ENCODE results near the gene MLLT6.

MLLT6 gene

DNA sequence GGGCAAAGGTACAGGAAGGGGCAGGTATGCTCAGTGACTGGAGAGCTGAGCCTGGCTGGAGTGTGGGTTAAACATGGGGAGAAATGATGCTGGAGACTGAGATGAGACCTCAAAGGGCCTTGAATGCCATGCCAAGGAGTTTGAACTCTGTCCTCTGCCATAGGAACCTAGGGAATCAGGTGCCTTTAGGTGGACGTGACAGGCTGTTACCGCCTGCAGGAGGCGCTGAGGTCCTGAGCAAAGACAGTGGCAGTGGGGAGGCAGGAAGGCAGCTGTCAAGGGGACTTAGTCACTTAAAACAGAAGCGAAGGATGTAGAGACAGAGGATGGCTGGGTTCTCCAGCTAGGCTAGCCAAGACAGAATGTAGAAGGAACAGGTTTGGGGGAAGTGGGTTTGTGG, 56.5 kb downstream of the MLLT6 start:
- DNase-seq (ENCODE audit: low read depth in 2 of 2, low spot score in 1 of 2), result no peak

DNA sequence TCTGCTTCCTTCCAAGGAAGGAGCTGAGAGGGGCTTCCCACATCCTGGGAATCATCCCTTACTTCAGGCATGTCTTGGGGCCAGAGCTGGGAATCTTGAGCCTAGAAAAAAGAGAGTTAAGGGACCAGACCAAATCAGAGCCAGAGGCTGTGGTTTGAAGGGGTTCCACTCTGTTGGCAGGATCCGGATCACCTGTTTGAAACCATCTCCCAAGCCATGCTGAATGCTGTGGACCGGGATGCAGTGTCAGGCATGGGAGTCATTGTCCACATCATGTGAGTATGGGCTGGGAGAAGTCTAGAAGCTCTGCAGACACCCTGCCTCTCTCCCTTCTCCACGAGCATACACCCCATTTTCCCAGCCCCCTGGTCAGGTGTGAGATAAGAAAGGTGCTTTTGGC, 57.2 kb downstream of the MLLT6 start:
- DNase-seq (ENCODE audit: low read depth in 2 of 2, low spot score in 1 of 2), result no peak

DNA sequence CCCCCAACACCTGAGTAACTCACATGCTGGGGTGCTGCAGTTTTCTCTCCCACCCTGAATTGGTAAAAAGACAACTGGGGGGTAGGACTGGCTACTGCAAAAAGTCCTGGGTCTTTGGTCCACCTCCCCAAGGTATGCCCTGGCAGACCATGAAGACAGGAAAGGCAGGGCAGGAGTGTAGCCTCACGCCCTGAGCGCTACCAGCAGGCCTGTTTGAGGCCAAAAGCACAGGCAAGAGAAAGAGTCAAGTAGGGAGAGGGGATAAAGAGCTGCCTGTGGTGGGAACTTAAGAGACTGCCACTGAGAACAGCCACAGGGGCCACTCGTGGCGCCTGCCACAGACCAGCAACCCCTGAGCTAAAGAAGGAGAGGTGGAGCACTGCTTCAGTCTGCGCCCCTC, 61.3 kb downstream of the MLLT6 start:
- no peak for DNase-seq (ENCODE audit: low read depth in 2 of 2, low spot score in 1 of 2)

DNA sequence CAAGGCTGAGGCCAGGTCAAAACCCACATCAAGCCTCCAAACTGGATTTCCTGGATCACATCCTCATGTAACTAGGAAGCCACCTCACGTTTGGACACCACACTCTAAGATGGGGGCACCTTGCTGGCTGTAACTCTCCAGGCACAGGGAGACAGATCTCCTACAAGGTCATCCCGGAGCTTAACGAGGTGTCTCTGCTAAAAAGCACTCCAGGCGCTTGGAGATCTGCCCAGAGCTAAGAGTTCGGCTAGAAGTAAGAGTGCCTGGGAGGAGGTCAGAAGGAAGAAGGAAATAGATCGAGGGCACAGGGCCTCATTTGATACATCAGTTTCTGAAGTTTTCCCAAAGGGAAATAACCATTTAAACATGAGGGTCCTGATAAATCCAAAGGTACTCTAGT, 63.3 kb downstream of the MLLT6 start:
- no peak for DNase-seq (ENCODE audit: low read depth in 2 of 2, low spot score in 1 of 2)

DNA sequence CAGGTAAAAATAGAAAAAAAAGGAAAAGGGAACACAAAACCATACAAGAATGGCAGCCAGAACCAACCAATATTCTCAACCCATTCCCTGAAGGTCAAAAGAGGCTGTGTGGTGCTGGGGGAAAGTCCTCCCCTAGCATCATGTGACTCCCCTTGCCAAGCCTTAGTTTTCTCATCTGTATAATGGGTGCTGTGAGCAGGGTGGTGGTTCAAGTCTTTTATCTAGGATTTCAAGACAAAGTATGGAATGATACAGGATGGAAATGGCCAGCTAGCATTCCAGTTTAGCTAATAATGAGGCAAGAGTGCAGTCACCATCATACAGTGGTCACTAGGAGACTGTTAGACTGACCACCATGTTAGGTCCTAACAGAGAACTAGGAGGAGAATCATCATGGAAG, 68.2 kb downstream of the MLLT6 start:
- DNase-seq (ENCODE audit: low read depth in 2 of 2, low spot score in 1 of 2), result no peak

DNA sequence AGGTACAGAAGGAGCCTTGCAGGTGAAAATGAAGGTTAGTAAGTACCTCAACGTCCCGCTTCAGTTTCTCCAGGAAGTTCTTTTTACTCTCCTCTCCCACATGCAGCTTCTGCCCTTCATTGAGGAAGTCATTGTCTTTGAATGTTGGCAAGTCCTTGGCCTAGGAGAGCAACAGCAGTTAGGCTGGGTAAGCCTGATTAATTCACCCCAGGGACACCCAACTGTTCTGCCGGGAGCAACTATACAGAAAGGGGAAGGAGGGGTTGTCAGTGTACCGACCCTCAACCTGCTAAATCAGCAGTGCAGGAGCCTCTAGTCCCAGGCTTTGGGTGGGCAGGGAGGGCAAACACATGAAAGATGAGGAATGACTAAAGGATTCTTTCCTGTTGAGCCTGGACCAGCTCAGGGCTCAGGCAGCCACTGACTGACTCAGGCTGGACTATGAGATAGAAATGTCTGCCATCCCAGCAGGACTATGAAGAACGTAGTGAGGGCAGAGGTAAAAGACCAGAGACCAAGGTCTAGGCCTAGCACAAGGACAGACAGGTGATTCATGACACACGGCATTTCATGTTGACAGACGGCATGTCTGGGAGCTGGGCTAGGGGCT, 72.7 kb downstream of the MLLT6 start:
- DNase-seq (ENCODE audit: low read depth in 2 of 2, low spot score in 1 of 2), result no peak

Measured in stimulated activated CD8-positive, alpha-beta memory T cell treated with anti-CD3 and anti-CD28 coated beads, Interleukin-4, amount 100 ng/mL, for 1 hour (primary cell).